GM19239 (cell line): ENCODE measurements around the gene OR5A1.
"Not testable (repeated sequence)": the region's sequence is repeated elsewhere in the genome, so short reads cannot be mapped to it uniquely, and the experiment has no call there.

Experiments used
- DNase-seq: peaks from one replicate; pipeline ENCODE4 v3.0.0; 2011; ENCODE audit warnings: low spot score; ENCODE audit not compliant: insufficient read length
- FAIRE-seq: peaks from 2 replicates; lab custom pipeline; 2011; peaks lifted over from hg19 to GRCh38; lab: Jason Lieb, UNC

OR5A1 gene

DNA sequence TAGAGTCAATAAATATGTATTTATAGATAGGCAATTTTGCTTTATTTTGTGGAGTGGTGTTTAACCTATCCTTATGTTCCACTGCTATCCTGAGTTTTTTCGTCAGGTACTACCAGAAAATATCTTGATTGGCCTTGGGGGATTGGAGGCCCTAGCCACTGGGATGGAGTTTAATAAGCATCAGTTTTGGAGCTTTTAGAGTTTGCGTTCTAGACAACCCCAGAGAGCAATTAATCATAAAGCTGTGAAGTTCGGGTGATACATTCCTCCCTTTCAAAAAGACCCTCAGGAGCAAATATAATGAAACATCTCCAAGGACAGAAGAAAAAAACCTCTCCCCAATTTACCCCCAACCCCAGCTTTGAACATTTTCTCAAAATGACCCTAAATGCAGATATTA lies at the start of gene OR5A1:
TSS of gene OR5A1 (plus strand) at position 301 of the 400 bp plus-strand sequence. CDS start 6,700 bp downstream, outside the sequence.
- no peak for FAIRE-seq

DNA sequence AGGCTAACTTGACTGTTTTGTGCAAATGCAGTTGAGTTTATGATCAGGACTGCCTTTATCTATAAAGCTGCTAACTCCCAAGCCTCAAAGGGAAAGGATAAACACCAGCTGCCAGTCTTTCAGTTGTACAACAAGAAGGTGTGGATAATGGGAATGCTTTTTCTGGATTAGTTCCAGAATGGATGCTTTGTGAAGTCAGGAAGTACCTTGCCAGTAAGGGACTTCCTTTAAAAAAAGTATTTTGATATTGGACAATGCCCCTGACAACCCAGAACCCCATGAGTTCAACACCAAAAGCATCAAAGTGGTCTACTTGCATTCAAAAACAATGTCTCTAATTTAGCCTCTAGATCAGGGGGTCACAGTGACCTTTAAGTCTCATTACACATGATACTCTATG lies 42.1 kb upstream of the OR5A1 start:
- FAIRE-seq = no peak
- DNase-seq = no peak

More for the DNA sequence above, at the start of gene OR5A1:
- DNase-seq = no peak

DNA sequence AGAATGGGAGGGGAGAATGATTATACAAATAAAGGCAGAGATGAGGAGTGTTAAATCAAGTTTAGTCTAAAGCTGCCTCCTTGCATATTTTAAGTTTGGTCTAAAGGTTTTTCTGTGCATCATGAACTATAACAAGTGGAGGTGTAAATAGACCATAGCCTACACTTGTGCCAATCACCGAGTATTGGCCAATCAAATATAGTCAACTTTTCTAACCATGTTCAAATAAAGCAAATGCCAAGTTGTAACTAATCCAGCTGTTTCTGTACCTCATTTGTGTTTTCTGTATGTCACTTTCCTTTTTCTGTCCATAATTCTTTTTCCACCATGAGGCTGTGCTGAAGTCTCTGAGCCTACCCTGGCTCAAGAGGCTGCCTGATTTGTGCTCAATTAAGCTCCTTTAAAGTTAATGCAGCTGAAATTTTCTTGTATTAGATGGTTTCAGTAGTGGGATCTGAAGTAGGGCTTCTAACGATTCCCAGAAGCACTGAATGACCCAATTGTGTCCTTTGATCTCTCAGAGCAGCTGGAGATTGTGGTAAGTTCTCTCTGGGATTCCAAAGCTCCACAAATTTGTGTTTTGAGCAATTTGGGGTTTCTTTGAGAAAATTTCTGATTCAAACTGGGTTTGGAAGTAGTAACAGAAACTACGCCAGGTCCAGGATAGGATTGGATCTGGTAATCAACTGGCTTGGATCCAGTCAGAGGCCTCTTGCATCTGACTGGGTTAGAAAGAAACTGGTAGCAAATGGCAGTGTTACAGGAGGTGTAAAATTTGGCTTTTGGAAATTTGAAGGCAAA lies 35.6 kb upstream of the OR5A1 start:
- FAIRE-seq (no peak), DNase-seq (no peak)

DNA sequence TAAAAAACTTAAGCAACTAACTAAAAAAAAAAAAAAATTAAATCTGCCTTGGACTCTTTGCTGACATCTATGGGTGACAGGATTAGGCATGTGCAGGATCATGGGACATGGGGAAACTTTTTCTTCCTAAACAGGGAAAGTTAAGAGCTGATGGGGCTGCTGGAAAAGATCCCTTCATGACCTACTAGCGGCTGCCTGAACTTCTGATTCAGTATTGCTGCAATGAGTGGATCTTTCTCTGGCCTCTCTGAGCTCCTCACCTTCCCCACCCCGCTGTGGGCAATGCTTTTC lies 35.1 kb upstream of the OR5A1 start:
- no peak for FAIRE-seq
- DNase-seq = no peak

DNA sequence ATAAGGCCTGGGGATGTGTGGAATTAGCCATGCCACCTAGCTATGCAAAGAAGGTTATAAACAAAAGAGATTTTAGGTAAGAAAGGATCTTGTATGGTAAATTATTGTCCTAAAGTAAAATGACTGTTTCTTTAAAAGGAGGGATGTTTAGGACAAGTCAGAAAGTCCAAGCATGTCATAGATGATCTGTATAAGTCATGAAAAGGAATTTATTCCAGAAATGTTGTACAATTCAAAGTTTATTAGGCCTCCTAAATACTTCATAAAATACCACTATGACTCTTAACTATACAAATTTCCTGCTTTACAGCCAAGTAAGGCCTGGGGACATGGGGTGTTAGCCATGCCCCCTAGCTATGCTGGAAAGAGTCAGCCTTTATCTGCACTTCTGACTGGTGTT lies 32.7 kb upstream of the OR5A1 start:
- FAIRE-seq (no peak), DNase-seq (no peak)

DNA sequence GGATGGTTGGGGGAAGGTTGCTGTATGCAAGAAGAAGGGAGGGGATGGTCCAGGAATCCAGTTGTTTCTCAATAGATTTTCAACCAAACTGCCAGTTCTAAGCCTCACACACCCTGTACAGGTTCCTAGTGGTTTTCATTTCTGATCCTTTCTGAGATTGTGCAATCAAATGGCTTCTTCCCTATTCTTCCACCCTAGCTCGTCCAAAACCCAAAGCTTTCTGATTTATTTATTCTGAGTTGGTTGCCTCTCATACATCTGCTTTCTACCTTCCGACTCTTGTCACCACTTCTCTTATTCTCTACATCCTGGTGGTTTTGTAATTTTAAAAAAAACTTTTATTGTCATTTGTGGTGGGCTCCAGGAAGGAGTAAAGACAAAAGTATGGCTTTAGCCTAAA lies 22.6 kb upstream of the OR5A1 start:
- no peak for DNase-seq
- FAIRE-seq = no peak

DNA sequence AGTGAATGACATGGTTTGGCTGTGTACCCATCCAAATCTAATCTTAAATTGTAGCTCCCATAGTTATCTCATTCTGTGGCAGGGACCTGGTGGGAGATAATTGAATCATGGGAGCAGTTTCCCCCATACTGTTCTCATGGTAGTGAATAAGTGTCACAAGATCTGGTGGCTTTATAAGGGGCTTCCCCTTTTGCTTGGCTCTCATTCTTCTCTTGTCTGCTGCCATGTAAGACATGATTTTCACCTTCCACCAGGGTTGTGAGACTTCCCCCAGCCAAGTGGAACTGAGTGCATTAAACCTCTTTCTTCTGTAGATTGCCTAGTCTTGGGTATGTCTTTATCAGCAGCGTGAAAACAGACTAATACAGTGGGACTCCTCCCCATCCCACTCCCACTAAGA lies 21.2 kb upstream of the OR5A1 start:
- DNase-seq (no peak), FAIRE-seq (no peak)

DNA sequence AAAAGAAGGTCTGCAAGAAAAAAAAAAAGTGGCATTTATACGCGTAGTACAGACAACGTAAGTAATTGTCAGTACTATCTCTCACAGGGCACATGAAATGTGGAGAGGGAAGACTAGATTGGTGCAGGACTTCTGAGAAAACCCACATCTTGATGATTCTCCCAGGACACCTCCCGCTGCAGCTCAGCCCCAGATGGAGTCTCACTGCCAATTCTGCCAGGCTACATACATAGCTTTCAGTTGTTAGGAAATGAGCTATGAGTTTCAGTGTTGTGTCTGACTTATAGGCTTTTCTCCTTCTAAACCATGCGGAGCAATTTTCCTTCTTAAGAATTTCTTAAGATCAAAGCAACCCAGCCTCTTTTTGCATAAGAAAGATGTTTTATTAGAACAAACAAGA lies 19.7 kb upstream of the OR5A1 start:
- no peak for DNase-seq
- FAIRE-seq = no peak

DNA sequence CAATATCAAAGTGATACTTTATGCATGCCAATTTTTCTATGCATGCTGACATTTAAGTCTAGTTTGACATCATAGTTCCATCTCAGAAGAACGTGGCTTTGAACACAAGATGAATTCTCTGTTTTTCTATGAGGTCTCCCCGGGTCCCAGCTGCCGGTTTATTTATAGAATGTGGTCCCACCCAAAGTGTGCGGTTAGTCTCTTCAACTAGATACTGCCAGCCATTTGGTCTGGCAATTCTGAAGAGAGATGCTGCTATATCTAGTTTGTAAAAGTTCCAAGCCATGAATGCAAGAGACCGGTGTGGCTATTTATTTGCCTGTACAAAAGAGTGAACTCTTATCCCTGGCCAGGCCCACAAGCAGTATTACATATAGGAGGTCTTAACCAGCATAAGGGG lies 19.2 kb upstream of the OR5A1 start:
- FAIRE-seq (no peak), DNase-seq (no peak)

DNA sequence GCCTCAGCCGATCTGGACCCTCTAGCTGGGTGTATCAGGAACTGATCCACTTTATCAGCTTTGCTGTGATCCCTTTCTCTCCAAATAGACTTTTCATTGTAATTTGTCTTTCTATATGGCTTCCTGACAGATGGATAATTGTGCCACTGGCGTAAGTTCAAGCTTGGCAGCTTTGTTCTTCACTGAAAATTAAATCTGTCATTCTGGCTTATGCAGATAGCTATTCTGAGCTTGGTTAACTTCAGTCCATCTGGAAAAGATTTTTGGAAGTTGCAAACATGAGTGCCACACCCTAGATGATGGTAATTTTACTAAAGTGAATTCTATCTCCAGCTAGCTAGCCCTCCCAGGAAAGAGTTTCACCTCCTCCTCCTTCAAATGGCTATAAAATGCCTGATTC lies 18.1 kb upstream of the OR5A1 start:
- FAIRE-seq (no peak), DNase-seq (no peak)

DNA sequence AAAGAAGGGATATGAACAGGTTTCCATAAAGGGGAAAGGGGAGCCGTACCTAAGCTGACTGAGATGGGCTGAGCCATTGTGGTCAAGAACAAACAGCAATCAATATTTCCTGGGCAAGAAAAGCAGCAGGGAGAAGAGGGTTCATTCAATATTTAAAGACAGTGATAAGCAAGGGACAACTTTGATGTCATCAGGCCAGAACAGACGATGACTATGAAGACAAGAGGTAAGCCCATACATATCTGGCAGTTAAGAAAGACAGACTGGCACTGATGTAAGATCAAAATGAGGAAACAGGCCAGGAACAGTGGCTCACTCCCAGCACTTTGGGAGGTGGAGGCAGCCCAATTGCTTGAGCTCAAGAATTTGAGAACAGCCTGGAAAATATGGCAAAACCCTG lies 12.4 kb upstream of the OR5A1 start:
- FAIRE-seq (no peak), DNase-seq (no peak)

DNA sequence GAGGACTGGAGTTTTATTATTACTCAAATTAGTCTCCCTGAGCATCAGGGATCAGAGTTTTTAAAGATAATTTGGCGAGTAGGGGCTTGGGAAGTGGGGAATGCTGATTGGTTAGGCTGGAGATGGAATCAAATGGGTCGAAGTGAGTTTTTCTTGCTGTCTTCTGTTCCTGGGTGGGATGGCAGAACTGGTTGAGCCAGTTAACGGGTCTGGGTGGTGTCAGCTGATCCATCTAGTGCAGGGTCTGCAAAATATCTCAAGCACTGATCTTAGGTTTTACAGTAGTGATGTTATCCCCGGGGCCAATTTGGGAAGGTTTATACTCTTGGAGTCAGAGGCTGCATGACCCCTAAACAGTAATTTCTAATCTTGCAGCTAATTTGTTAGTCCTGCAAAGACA lies 11.1 kb upstream of the OR5A1 start:
- DNase-seq (no peak), FAIRE-seq (no peak)

DNA sequence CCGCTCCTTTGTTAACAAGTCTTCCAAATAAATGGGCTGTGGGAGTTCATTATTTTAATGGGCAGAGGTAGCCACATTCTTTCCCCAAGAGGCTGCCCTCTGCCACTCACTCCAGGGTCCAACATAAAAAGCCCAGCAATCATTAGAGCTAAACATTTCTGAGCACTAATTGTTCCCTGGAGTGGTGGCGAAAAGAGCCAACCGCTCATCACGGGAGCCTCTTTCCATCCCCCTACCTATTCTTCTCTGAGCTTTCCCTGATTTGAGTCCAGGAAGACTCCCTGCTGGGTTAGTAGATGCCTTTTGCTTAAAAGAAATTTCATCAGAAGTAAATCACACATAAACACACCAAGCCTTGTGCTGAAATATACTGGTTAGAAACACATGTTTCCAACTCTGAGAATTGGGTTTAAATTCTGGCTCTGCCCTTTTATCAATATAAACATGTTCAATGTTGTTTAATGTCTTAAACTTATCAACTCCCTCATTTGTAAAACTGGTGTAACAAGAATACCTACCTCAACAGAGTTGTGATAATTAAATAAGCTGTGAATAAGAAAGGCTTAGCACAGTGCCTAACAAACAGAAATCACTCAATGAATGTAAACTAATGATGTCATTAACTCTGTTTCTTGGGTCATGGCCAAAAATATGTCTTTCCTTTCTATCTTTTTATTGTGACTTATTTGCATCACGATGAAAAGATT lies 9.8 kb upstream of the OR5A1 start, which contains the start of gene OR5A2:
TSS of gene OR5A2 (minus strand) at position 53 of the 707 bp plus-strand sequence. CDS start 3,460 bp downstream, outside the sequence.
- DNase-seq = no peak
- FAIRE-seq = no peak

DNA sequence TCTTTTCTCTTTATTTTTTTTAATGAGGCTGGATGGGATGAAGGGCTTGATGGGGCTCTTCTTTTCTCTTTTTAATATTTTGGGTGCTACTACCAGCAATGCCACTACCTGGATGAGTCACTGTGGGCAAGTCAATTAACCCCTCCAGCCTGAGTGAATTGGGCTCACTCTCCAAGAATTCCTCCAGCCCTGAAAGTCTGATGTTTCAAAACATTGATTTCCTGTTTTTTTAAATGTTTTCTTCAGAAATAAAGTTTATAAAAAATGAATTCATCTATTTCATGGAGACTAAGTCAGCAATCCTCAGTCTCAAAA lies 9.2 kb upstream of the OR5A1 start:
- DNase-seq = no peak
- no peak for FAIRE-seq

DNA sequence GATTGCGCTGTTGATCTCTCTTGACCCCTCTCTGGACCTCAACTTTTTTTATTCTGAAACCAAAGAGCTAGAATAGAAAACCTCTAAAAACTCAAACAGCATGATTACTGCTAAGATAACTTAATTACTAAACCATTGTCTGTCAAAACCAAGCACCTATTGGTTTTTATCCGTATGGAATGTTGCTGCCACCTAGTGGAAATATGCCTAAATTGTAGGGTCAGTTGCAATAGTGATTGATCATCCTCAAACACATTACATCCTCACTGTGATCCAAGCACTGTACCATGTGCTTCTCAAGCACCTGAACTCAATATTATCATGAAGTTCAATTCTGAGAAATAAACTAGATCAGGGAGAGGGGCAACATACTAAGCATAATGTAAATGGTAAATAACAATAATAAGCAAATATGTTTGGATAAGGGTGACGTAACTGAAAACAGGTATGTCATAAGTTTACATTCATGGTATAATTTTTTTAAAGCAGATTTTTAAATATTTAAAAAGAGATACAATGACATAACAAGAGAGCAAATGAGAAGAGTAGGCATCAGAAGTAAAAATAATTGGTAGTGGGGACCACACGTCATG lies 6.2 kb upstream of the OR5A1 start:
- FAIRE-seq (peak; percentile 95), DNase-seq (peak; percentile 12)

DNA sequence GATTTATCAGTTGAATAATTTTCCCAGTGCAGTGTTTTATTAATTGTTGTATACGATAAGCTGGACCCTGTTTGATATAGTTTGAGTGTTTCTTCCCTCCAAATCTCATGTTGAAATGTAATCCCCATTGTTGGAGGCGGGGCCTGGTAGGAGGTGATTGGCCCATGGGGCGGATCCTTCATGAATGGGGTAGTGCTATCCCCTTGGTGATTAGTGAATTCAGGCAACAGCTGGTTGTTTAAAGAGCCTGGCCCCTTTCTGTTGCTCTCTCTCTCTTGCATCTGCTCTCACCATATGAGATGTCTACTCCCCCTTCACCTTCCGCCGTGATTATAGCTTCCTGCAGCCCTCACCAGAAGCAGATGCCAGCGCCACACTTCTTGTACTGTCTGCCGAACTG lies 1.5 kb downstream of the OR5A1 start:
- DNase-seq (no peak), FAIRE-seq (no peak)

DNA sequence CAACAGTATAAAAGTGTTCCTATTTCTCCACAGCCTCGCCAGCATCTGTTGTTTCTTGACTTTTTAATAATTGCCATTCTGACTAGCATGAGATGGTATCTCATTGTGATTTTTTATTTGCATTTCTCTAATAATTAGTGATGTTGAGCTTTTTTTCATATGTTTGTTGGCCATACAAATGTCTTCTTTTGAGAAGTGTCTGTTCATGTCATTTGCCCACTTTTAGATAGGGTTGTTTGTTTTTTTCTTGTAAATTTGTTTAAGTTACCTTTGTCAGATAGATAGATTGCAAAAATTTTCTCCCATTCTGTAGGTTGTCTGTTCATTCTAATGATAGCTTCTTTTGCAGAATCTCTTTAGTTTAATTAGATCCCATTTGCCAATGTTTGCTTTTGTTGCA lies 9.4 kb downstream of the OR5A1 start:
- FAIRE-seq, DNase-seq: not testable (repeated sequence)

DNA sequence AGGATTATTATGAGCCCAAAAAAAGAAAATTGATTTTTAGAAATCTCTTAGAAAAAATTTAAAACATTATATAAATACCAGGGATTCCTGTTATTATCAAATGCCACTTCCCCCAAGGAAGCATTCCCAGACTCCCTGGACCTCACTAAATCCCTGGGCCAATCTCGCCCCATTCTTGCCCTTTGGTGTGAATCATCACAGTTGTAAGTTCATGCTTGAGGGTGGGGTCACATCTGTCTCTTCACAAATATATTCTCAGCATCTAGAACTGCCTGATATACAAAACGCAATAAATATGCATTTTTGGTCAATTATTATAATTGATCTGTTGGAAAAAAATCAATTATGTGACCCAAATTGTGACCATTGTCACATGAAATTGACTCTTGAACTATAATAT lies 12.2 kb downstream of the OR5A1 start:
- FAIRE-seq = no peak
- DNase-seq = no peak

DNA sequence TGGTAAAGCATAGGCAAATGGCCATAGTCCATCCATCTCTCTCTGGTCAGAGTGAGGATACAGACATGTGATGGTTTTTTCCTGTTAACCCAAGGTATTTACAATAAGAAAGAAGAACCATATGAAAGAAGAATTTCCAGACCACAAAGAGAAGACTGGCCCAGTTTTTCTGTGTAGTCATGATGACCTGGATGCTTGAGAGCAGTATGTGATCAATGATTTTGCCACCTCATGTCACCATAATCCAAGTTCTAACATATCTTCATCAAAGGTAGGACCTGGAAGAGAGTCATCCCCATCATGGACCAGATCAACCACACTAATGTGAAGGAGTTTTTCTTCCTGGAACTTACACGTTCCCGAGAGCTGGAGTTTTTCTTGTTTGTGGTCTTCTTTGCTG lies 20.4 kb downstream of the OR5A1 start, which contains the start of gene OR4D6:
TSS of gene OR4D6 (plus strand) at position 301 of the 400 bp plus-strand sequence. CDS start at position 301, 0 bp downstream.
- FAIRE-seq (no peak), DNase-seq (no peak)

DNA sequence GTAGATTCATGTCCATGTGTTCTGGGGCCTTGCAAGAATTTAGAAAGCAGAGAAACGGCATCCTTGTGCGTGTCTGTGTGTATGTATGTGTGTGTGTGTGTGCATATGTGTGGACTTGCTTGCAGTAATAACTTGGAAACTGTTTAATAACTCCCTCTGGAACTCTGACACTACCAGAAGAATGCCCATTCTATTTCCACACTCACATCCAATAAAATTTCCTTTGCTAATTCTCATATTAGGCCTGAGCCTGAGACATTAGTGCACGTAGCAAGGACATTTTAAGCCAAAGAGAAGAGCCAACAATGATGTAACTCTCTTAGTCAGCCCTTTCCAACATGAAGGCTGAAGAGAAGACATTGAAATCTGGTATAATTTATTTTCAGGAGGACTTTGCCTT lies 23.6 kb downstream of the OR5A1 start:
- FAIRE-seq (no peak), DNase-seq (no peak)

DNA sequence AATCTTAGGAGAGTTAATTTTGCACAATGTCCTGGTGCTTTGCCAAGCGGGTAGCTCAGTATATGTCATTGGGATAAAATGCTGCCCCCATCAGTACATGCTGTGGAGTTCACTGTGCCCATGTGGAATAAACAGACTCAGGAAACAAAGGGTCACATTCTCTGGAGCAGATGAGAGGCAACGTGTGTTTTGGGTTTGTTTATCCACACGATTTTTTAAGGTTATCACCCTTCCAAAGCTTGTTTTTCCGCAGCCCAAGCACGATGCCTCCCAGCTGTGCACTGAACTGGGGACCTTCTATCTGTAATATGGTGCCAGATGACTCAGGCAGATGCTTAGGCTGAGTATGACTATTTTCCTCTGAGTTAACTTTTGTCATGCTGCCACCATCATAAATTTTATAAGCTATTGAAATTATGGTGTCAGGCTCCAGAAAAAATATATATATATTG lies 26.9 kb downstream of the OR5A1 start:
- FAIRE-seq = no peak
- no peak for DNase-seq
